D721Med (cell line): ENCODE results near the gene ZFHX3.

Experiments used
- DNase-seq: peaks from one replicate; pipeline ENCODE4 v3.0.0; 2011; ENCODE audit warnings: low spot score; ENCODE audit not compliant: insufficient read length
- FAIRE-seq: peaks from 2 replicates; lab custom pipeline; 2011; peaks lifted over from hg19 to GRCh38; lab: Jason Lieb, UNC
- CTCF ChIP-seq: IDR thresholded peaks from 2 replicates; pipeline ENCODE4 v1.5.1; 2012; ENCODE audit warnings: mild to moderate bottlenecking, control low read depth; ENCODE audit not compliant: insufficient read depth; ENCODE audit errors: missing control alignments

ZFHX3 gene

GRCh38 chr16:72884037-72884436 lies 163.9 kb downstream of the ZFHX3 start:
- no peak for FAIRE-seq
- TF ChIP-seq CTCF: no peak
- no peak for DNase-seq

GRCh38 chr16:72879846-72880245 lies 168.1 kb downstream of the ZFHX3 start:
- TF ChIP-seq CTCF: no peak
- DNase-seq (no peak), FAIRE-seq (no peak)

DNA sequence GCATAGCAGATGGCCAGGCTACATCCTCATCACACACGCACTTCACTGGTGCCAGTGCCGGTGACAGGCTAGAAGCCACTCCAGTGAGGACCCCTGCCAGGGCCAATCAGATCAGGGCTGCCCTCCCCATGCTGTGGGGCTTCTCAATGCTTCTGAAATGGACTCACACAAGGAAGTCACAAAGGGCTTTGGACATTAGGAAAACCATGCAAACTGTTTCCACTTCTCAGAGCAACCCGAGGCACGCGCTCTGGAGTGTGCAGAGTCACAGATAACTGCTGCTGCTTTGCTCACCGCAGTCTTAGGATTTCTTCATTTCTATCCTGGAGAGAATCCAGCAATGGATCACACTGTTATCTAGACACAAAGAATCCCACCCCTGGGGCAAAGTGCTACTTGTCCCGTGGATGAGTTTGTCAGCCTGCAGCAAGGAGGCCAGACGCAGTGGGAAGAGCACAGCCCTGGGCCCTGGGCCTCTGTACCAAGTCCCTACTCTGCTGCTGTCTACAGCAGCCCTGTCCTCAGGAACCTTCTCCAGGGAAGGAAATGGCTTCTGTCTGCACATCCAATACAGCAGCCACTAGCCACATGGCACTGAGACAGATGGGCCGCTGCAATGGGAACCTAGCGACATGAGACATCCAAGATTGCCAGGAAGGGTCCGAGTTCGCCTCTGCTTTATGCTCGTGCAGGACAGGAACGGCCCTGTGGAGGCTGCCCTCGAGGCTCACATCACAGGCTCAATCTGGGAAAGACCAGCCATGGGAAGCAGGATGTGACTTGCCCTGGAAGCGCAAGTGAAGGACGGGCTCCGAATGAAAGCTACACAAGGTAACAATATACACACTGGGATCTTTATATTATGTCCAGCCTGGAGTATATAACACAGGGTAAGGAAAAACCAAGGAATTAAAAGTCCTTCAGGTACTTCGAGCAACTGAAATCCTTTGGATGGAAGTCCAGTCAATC lies 169.3 kb downstream of the ZFHX3 start:
- no peak for TF ChIP-seq CTCF
- FAIRE-seq (no peak), DNase-seq (no peak)

- no peak for DNase-seq
- FAIRE-seq: no peak
- TF ChIP-seq CTCF: no peak
These were observed 170.4 kb downstream of the ZFHX3 start for GRCh38 chr16:72877374-72878028.

DNA sequence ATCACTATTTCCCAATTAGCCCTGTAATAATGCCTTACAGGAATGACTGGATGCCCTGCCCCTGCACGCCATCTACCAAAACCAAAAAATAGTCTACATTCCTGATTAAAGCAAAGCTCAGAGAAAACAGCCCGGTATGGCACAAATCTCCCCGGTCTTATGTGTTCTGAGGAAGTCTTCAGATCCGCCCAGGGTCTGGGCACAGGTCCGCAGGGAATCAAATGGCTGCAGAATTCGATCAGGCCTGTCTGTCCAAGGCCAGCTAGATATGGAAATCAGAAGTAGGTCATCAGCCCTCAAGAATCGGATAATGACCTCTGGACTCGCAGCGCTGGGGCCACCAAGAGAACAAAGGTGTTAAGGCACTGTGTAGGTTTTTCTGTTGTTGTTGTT lies 171.0 kb downstream of the ZFHX3 start:
- DNase-seq: no peak
- TF ChIP-seq CTCF: no peak
- no peak for FAIRE-seq

GRCh38 chr16:72876221-72876620 lies 171.7 kb downstream of the ZFHX3 start:
- no peak for DNase-seq
- TF ChIP-seq CTCF: no peak
- FAIRE-seq: no peak
